Heart left ventricle (tissue), 16 donors: ENCODE results near the gene PGLYRP2. TPM values are rescaled to one million over a fixed set of nuclear protein-coding genes. Genes with fewer than 3 reads are reported as not detected.

Experiments used
- ATAC-seq, 4 donors: fragments of 200-7000 bp; cut with Tn5 transposase; one replicate each; pipeline ENCODE4 v1.9.1; 2020 to 2022; ENCODE audit warnings: moderate library complexity in 4 of 4, mild to moderate bottlenecking in 3 of 4, moderate number of reproducible peaks in 1 of 4
- DNase-seq, 5 donors: peaks; one replicate each; pipeline ENCODE4 v3.0.0-alpha.2; 2020
- H3K27ac ChIP-seq, 12 donors: fragments of 200-600 bp; sonication (generic) in 4 of 12; one replicate each; pipeline versions ENCODE4 v1.5.0 to v1.8.0; 2016 to 2022; ENCODE audit warnings: mild to moderate bottlenecking in 2 of 12
- H3K27me3 ChIP-seq, 9 donors: fragments of 200-600 bp; sonication (generic) in 2 of 9; one replicate each; pipeline versions ENCODE4 v1.5.1 to v1.8.0; 2016 to 2022; ENCODE audit warnings: mild to moderate bottlenecking in 3 of 9
- H3K36me3 ChIP-seq, 9 donors: fragments of 200-600 bp; sonication (generic) in 2 of 9; one replicate each; pipeline versions ENCODE4 v1.5.0 to v1.8.0; 2018 to 2022; ENCODE audit warnings: mild to moderate bottlenecking in 2 of 9
- H3K4me1 ChIP-seq, 12 donors: fragments of 200-600 bp; sonication (generic) in 4 of 12; one replicate each; pipeline versions ENCODE4 v1.5.0 to v1.8.0; 2016 to 2022; ENCODE audit warnings: mild to moderate bottlenecking in 3 of 12
- H3K4me3 ChIP-seq, 12 donors: fragments of 200-600 bp; sonication (generic) in 4 of 12; one replicate each; pipeline versions ENCODE4 v1.5.0 to v1.8.0; 2017 to 2022; ENCODE audit warnings: mild to moderate bottlenecking in 9 of 12, moderate library complexity in 4 of 12
- H3K9me3 ChIP-seq, 12 donors: fragments of 200-600 bp; sonication (generic) in 4 of 12; one replicate each; pipeline versions ENCODE4 v1.5.0 to v1.8.0; 2016 to 2022; ENCODE audit warnings: mild to moderate bottlenecking in 1 of 12
- POLR2A ChIP-seq, 2 donors: fragments of 450-650 bp; IDR thresholded peaks; one replicate each; pipeline ENCODE4 v1.6.1; 2017; ENCODE audit warnings: antibody characterized with exemption in 2 of 2, mild to moderate bottlenecking in 2 of 2, moderate library complexity in 2 of 2
- WGBS, 4 donors: extraction: QIAGEN DNeasy Blood & Tissue Kit in 2 of 4; methylation state at CpG; one replicate each; pipeline versions ENCODE4 v1.1.5 to v1.1.7; 2013 to 2018; 5-methylcytosine and 5-hydroxymethylcytosine counted together
- intact Hi-C, 10 donors: fragments of 100-400 bp; cut with DNase I; formaldehyde crosslinking; loops; one replicate each; pipeline versions ENCODE4 v1.11.1 to v1.14.2; 2022
- polyA plus RNA-seq, 2 donors: library from polyadenylated mRNA; stranded (reverse); fragments of 200-250 nt; gene quantifications; one replicate each; pipeline ENCODE4 v1.2.3, GENCODE V29; 2013
- total RNA-seq, 9 donors: library from RNA; depleted of rRNA in 2 of 9; stranded (reverse); fragments of >200 nt in 2 of 9; fragmentation: NEBNext Ultra II Directional in 3 of 9; extraction: Animal tissue kit (Norgen Biotek cat#: 25700) in 3 of 9; gene quantifications; one replicate each; pipeline versions ENCODE4 v1.1.0 to v1.2.4, GENCODE V29; 2016 to 2023
- TF ChIP-seq, protein P1 (sequence below), 12 donors: fragments of 200-600 bp; sonication (generic) in 4 of 12; IDR thresholded peaks; one replicate each; pipeline versions ENCODE4 v1.5.0 to v1.8.0; 2018 to 2022; ENCODE audit warnings: antibody characterized with exemption in 12 of 12, mild to moderate bottlenecking in 5 of 12
- donor health status: ischemic (EF 13 %, LVEDD 7.1; RV severe dilation, severe dysfunction).
- donor health status: healthy with polysubstance abuse.
- donor health status: DM: no; HTN: yes; CAD: no.
- donor health status: DM: no; HTN: no; CAD: no.
- donor health status: ischemic (EF 25% LVEDD 6.9; RV normal size, moderate dysfunction).
- donor health status: ischemic (EF 25% LVEDD 5.7; RV mildly dilated, moderate dysfunction).
- donor health status: healthy.
- donor health status: DM: yes; HTN: yes; CAD: no.
- donor health status: ischemic (EF 35%, LVEDD 5.7; RV mildly dilated, moderate dysfunction).
- donor health status: nonischemic (EF 11% LVEDD 7.7; RV severe dilation, severe dysfunction).
- donor health status: DM: yes; HTN: yes; CAD: no.
- donor health status: PGD.
- donor health status: ischemic (EF 29% LVEDD 5.4; RV normal size, mild dysfunction).
- donor health status: nonischemic (EF 23%, LVEDD 6.1; RV moderate dilation, normal function).

Gene PGLYRP2
- total and polyA plus RNA-seq, 11 donors, result not detected

DNA sequence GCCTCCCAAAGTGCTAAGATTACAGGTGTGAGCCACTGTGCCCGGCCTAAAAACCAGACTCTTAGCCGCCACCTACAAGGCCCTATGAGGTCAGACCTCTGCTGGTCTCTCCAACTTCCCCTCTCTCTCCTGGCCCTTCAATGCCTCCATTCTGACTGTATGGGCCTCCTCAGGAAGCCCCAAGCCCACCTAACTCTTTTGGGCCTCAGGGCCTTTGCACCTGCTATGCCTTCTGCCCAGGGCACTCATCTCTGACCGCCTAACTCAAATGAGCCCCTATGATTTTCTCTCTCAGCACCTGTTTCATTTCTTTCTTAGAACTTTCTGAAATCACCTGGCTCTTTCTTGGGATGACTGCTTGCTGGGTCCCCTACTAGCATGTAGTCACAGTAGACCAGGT is 36.0 kb downstream of the PGLYRP2 start:
- Histone ChIP-seq H3K4me3 (no peak overlapping the region), H3K27me3 (no peaks in the 10 kb centered on the region), H3K36me3 (peaks cover 0 to 14% (median 0%) of the 10 kb centered on the region in 9 donors), H3K4me1 (peaks cover 0 to 45% (median 9%) of the 10 kb centered on the region in 12 donors), H3K27ac (peak overlapping the region in 5 of 12 donors; percentile 79 to 95 (median 90)), H3K9me3 (no peaks in the 10 kb centered on the region)
- intact Hi-C loops, result no loop called here
- DNase-seq, result no peak
- WGBS, 4 donors, result 92 to 96% (median 95%) methylated on average over 3 of the region's 3 CpGs
- TF ChIP-seq, protein P1, sequence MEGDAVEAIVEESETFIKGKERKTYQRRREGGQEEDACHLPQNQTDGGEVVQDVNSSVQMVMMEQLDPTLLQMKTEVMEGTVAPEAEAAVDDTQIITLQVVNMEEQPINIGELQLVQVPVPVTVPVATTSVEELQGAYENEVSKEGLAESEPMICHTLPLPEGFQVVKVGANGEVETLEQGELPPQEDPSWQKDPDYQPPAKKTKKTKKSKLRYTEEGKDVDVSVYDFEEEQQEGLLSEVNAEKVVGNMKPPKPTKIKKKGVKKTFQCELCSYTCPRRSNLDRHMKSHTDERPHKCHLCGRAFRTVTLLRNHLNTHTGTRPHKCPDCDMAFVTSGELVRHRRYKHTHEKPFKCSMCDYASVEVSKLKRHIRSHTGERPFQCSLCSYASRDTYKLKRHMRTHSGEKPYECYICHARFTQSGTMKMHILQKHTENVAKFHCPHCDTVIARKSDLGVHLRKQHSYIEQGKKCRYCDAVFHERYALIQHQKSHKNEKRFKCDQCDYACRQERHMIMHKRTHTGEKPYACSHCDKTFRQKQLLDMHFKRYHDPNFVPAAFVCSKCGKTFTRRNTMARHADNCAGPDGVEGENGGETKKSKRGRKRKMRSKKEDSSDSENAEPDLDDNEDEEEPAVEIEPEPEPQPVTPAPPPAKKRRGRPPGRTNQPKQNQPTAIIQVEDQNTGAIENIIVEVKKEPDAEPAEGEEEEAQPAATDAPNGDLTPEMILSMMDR (IDR thresholded peaks at IDR 0.05), result no peak
- no peak for TF ChIP-seq POLR2A (IDR thresholded peaks at IDR 0.05)
- no peak for ATAC-seq

DNA sequence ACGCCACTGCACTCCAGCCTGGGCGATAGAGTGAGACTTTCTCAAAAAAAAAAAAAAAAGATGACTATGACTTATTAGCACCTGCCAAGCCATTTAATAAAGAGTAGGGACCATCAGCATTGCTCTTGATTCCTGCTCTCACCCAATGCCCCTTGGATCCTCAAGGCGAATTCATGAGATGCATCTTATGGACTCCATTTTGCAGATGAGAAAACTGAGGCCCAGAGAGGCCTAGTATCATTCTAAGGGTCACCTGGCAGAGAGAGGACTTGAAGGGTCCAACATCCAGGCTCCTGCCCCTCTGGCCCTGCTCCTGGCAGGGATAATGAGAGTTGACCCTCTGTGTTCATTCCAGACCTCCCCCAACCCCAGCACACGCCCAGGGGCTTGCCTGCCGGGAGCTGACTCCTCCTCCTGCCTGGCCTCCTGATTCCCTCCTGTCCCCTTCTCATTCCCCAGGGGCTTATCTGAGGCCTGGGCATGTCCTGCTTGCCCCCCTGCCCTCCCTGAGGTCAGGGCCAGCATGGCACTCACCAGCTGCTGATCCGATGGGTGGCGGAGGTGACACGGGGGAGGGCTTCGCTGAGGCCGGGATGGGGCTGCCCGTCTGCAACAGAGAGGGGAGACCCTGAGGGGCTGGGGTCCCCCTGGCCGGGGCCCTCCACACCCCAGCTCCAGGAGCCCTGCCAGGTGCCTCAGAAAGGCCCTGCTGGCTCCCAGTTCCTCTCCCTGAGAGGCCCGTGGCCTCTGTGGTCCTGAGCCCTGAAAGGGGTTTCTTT is 37.0 kb downstream of the PGLYRP2 start:
- no peaks in the 10 kb centered on the region for H3K27me3 ChIP-seq
- WGBS, 4 donors, result 78 to 84% (median 81%) methylated on average over 11 to 13 of the region's 13 CpGs
- peaks cover 0 to 45% (median 9%) of the 10 kb centered on the region in 12 donors for H3K4me1 ChIP-seq
- H3K4me3 ChIP-seq, result no peak overlapping the region
- peaks cover 0 to 16% (median 0%) of the 10 kb centered on the region in 9 donors for H3K36me3 ChIP-seq
- ATAC-seq (no peak), DNase-seq (no peak)
- no peak overlapping the region for H3K27ac ChIP-seq
- TF ChIP-seq, protein P1 (IDR thresholded peaks at IDR 0.05), result no peak
- H3K9me3 ChIP-seq, result no peaks in the 10 kb centered on the region
- intact Hi-C loops, result no loop called here

DNA sequence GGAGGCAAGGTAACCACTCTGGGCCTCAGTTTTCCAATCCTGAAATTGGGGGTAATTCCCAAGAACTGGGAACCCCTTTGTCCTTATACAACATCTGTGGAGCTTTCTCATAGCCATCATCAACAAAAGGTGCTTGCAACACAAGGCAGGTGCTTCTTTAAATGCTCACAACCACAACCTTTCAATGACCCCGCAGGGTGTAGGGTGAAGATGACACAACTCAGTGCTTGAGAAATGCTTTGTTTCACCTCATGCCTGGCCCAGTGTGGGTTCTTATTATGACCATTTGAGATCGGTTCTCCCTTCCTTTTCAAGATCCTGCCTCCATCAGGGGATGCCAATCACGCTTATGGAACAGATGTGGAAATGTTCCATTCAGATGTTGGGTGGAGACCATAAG is 38.0 kb downstream of the PGLYRP2 start:
- TF ChIP-seq POLR2A (IDR thresholded peaks at IDR 0.05), result no peak
- TF ChIP-seq, protein P1 (IDR thresholded peaks at IDR 0.05), result no peak
- no peaks in the 10 kb centered on the region for H3K27me3 ChIP-seq
- intact Hi-C loops, result no loop called here
- H3K9me3 ChIP-seq, result no peaks in the 10 kb centered on the region
- H3K4me1 ChIP-seq, result peaks cover 0 to 40% (median 9%) of the 10 kb centered on the region in 12 donors
- DNase-seq (no peak), ATAC-seq (no peak)
- no peak overlapping the region for H3K27ac ChIP-seq
- WGBS, 4 donors, result 85 to 90% (median 86%) methylated on average over 3 of the region's 3 CpGs
- H3K36me3 ChIP-seq, result peaks cover 0 to 22% (median 3%) of the 10 kb centered on the region in 9 donors
- H3K4me3 ChIP-seq, result no peak overlapping the region

DNA sequence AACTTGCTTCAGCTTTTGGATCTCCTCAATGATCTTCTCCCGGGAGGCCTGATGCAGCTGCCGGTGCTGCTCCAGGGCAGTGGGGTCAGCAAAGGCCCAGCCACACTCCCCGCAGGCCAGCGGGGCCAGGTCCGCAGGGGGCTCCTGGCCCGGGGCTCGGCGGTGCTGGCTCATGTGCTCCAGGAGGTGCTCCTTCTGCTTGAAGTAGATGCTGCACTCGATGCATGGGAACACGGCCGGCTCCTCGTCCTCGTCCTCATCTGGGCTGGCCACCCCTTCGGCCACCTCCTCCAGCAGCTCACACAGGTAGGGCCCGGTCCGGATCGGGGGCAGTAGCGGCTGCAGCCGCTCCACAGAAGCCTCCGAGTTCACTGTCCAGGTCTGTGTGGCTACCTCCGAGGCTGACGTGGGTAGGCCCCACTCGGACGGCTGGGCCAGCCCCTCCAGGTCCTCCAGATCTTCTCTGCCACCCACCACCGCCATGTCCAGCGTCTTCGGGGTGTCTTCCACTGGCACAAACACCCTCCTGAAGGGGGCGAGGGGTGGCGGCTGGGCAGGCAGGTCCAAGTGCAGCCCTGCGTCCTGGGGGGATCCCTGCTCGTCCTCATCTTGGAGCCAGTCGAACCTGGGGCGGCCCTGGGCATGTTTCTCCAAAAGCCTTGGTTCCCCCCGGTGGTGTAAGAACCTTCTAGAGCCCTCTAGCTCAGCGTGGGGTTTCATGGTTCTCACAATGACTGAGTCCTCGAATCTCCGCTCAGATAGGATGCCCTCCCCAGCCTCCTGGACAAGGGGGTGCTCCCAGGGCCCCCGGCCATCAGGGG is 39.3 kb downstream of the PGLYRP2 start:
- WGBS, 4 donors, result 88 to 92% (median 91%) methylated on average over 16 to 38 of the region's 38 CpGs
- no peak for TF ChIP-seq POLR2A (IDR thresholded peaks at IDR 0.05)
- TF ChIP-seq, protein P1 (IDR thresholded peaks at IDR 0.05), result no peak
- H3K4me1 ChIP-seq, result peaks cover 0 to 27% (median 6%) of the 10 kb centered on the region in 12 donors
- ATAC-seq (no peak), DNase-seq (peak in 1 of 5 donors; percentile 65)
- H3K36me3 ChIP-seq, result peaks cover 0 to 22% (median 4%) of the 10 kb centered on the region in 9 donors
- intact Hi-C loops, result no loop called here
- H3K27me3 ChIP-seq, result no peaks in the 10 kb centered on the region
- no peaks in the 10 kb centered on the region for H3K9me3 ChIP-seq
- no peak overlapping the region for H3K4me3 ChIP-seq
- no peak overlapping the region for H3K27ac ChIP-seq
